Adrenal gland (tissue), 5 donors: ENCODE data around the gene GRIA4.

Experiments
- CTCF ChIP-seq, 6 experiments: fragments of 450-650 bp in 4 of 6; fragments of 200-600 bp in 2 of 6; sonication (generic) in 1 of 6; IDR thresholded peaks; 1 replicate in 5 of 6; 2 replicates in 1 of 6; pipeline versions ENCODE4 v1.5.1 to v1.8.0; 2016 to 2021; ENCODE audit warnings: antibody characterized with exemption in 6 of 6, mild to moderate bottlenecking in 2 of 6, moderate library complexity in 1 of 6
- POLR2A ChIP-seq, 2 donors: fragments of 450-650 bp; IDR thresholded peaks; one replicate each; pipeline ENCODE4 v1.6.1; 2017; ENCODE audit warnings: antibody characterized with exemption in 2 of 2, mild to moderate bottlenecking in 2 of 2, moderate library complexity in 1 of 2
- donor health status: DM: no; HTN: no; CAD: no.

DNA sequence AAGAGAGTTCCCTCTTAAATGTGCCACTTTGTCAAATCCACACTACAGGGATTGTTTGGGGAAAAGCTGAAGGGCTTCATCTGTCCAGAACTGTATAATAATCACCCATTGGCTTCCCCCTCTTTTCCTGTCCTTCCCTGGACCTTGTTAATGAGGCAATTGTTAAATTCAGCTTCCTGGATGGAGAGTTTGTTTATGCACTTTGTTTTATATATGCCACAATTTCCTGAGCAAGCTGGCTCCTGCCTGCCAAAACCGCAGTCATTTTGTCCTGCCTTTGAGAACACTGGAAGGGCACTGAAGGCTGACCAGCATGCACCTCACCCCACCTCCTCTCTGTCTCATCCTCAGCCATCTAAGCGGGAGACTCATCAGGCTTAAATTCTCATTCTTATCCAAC is 325.9 kb downstream of the GRIA4 start:
- TF ChIP-seq CTCF (IDR thresholded peaks at IDR 0.05) (no peak), POLR2A (IDR thresholded peaks at IDR 0.05) (no peak)
